Adipose tissue (tissue), 3 donors: ENCODE data around the gene REX1BD. TPM values are rescaled to one million over a fixed set of nuclear protein-coding genes. Genes with fewer than 3 reads are reported as not detected.
A peak's percentile ranks its signal among the peaks of the same experiment; 100 is the strongest.
"Not testable (repeated sequence)": the region's sequence is repeated elsewhere in the genome, so short reads cannot be mapped to it uniquely, and the experiment has no call there.

ENCODE experiments used
- H3K27ac ChIP-seq: one replicate; pipeline ENCODE4 v1.5.1; 2013; ENCODE audit warnings: low read depth, low read length
- WGBS, 3 donors: extraction: QIAGEN DNeasy Blood & Tissue Kit; methylation state at CpG; one replicate each; pipeline ENCODE4 v1.1.7; 2013; 5-methylcytosine and 5-hydroxymethylcytosine counted together
- polyA plus RNA-seq, 3 donors: library from polyadenylated mRNA; stranded (reverse); fragments of 200-250 nt; gene quantifications; one replicate each; pipeline ENCODE4 v1.2.3, GENCODE V29; 2013
- donor health status: healthy with polysubstance abuse.
- donor health status: Bipolar disorder and iron deficiency.
- donor health status: healthy.

The REX1BD gene
- 100 to 1,000 TPM in 1 of 3 donors, 10 to 100 TPM in 2; 70.9 to 101 (median 76.0) TPM for polyA plus RNA-seq

DNA sequence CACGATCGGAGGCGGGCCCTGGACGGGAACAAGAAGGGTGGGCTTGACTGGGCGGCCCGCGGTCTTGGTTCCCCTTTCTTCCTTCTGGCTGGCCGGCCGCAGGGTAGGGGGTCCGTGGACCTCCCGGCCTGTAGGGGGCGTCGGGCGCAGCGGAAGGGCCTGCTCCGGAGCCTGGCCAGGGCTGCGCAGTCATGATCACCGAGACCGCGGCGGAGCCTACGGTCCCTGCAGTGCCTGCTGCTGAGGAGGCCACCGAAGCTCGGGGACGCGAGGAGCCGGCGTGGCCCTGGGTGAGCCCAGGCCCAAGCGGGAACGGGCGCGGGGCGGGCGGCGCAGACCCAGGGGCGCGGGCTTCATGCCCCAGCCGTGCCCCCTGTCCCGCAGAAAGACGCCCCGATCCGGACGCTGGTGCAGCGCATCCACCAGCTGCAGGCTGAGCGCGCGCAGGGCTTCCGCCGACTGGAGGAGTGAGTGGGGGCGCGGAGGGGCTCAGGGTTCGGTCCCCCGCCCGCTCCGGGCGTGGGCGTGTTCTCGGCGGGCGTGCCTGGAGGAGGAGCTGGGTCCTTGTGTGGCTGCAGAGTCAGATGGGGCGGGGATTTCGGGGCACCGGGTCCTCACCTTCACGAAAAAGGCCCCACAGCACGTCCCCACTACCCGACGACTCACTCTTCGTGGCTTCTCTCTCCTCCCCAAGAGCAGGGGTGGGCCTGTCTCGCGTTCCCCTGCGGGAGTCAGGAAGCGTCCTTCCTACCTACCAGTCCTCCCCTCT is at the start of gene REX1BD:
Gene REX1BD, plus strand, starts transcription at position 188 of the 769 bp plus-strand sequence. Its CDS starts 4 bp downstream, at position 192.
- H3K27ac ChIP-seq: peak within 1 kb of the TSS; percentile 52
- 0 to 1% (median 0%) methylated on average over 54 to 72 of the region's 72 CpGs for whole genome bisulfite sequencing, 3 donors

DNA sequence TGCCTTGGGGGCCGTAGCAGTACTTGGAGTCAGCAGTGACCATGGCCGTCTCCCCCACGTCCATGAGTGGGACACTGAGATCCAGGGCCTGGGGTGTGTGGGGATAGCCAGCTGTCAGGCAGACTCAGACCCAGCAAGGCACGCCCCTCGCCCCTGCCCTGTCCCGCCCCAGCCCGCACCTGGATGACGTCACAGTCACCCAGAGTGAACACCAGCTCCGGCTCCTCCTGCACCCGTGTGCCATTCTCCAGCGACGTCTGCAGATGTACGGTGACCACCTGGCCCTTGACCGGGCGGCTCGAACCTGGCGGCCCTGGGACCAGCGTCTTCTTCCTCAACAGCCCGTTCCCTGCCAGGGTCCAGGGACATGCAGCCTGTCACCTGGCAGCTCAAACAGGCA is 49.2 kb upstream of the REX1BD start:
- H3K27ac ChIP-seq: no peak overlapping the region
- WGBS, 3 donors: 96 to 98% (median 97%) methylated on average over 19 of the region's 19 CpGs

DNA sequence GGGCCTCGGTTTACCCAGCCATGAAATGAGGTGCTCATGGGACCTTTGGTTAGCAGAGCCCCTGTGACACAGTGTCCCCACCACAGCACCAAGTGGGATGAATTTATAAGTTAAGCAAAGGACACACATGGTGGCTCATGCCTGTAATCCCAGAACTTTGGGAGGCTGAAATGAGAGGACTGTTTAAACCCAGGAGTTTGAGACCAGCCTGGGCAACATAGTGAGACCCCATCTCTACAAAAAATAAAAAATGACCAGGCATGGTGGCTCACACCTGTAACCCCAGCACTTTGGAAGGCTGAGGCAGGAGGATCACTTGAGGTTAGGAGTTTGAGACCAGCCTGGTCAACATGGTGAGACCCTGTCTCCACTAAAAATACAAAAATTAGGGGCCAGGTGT is 48.4 kb upstream of the REX1BD start:
- not testable (repeated sequence) for H3K27ac ChIP-seq
- WGBS, 3 donors: 91 to 100% (median 94%) methylated on average over 1 of the region's 1 CpG

DNA sequence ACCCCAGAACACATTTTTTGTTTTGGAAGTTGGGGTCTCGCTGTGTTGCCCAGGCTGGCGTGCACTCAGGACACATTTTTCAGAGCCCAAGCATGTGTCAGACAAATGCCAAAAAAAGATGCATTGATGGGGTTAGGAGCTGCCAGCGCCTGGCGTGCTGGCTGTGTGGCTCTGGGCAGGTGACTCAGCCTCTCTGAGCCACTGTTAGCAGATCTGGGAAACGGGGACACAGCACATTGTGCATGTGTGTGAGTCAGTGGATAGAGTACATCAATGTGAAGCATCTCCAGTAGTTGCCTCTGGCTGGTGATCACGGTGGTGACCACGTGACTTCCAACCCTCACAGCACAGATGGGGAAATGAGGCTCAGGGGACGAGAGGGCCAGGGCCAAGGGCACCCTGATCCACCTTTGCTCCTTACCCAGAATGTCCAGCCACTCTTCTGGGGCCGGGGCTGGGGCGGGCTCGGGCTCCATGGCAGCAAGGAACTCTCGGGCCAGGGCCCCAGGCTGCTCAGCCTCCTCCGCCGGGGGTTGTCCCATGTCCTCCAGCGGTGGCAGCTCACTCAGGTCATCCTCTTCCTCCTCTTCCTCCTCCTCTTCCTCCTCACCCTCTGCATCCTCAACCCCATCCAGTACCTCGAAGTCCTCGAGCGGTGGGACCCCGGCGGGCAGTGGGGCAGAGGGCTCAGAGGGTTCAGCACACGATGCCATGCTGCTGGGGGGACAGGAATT is 47.2 kb upstream of the REX1BD start:
- 84 to 88% (median 86%) methylated on average over 21 of the region's 21 CpGs for WGBS, 3 donors
- no peak overlapping the region for H3K27ac ChIP-seq

DNA sequence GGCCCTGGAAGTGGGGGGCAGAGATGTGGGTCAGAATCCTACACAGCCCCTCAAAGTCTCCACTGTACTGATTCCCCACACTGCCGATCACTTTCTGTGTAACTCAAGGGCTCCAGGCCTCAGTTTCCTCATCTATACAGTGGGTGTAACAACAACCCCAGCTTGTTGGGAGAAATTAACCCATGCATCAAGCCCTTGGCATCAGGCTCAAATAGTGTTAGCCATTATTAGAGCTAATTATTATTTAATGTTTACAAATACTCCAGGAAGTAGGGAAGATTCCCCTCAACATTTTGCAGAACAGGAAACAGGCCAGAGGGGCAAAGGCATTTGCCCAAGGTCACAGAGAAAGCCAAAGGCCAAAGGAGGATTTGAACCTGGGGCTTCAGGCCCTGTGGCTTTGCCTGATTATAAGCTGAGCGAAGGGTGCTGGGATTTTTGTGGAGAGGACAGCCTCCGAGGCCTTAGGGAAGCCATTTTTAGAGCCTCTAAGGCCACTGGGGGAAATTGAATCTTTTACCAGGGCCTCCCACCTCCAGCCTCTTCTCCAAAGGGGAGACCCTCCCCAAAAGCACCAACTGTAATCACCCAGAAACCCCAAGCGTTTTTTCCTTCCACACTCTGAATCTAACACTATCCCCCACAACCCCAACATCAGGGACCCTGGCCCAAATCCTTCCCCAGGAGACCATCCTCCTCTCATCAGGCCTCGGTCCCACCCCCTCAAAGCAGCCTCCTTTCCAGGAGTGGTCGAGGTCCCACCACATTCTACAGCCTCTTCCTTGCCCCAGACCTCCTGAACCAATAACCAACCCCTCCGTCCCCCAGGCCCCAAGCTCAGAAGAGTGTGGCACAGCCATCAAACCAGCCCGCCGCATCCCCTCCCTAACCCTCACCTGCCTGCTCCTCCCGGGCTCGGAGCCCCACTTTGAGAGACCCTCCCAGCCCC is 46.3 kb upstream of the REX1BD start:
- peak overlapping the region; percentile 58 for H3K27ac ChIP-seq
- WGBS, 3 donors: 19 to 25% (median 19%) methylated on average over 11 of the region's 11 CpGs

DNA sequence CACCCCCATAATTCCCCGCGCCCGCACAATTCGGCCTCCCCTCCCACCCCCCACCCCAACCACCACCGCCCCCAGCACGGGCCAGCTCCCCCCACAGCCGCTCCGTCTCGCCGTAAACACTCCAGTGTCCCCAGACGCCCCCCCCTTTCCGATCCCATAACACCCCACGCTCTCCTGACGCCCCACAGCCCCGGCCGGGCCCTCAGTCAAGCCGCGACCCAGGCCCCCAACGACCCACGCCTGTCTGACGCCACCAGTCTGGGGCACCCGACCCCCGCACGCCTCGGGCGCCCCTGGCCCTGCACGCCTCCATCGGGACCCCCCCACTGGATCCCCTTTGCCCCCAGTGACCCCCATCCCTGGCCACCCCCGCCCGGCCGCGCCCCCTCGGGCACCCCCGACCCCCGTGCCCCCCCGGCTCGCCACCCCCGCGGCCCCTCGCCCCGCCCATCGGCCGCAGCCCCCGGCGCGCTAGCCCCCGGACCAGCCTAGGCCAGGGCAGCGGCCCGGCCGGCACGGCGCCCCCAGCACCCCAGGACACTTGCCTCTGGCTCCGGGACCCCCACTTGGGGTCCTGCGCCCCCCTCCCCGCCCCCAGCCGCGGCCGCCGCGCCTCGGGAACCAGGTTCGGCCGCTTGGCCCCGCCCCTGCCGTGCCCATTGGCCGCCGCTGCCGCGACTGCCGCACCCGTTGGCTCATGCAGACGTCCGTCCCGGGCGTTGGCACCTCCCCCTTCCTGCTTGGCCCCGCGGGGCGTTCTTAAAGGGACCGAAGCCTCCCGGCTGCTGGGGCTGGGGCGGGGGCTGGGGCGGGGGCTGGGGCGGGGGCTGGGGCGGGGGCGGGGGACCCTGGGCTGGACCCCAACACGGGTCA is 45.4 kb upstream of the REX1BD start, which contains the start of gene FKBP8:
Gene FKBP8, minus strand, starts transcription at position 633 of the 873 bp plus-strand sequence. CDS start 1,603 bp downstream, outside the sequence.
- WGBS, 3 donors: 1 to 2% (median 1%) methylated on average over 39 to 80 of the region's 86 CpGs
- H3K27ac ChIP-seq: no peak within 1 kb of the TSS

DNA sequence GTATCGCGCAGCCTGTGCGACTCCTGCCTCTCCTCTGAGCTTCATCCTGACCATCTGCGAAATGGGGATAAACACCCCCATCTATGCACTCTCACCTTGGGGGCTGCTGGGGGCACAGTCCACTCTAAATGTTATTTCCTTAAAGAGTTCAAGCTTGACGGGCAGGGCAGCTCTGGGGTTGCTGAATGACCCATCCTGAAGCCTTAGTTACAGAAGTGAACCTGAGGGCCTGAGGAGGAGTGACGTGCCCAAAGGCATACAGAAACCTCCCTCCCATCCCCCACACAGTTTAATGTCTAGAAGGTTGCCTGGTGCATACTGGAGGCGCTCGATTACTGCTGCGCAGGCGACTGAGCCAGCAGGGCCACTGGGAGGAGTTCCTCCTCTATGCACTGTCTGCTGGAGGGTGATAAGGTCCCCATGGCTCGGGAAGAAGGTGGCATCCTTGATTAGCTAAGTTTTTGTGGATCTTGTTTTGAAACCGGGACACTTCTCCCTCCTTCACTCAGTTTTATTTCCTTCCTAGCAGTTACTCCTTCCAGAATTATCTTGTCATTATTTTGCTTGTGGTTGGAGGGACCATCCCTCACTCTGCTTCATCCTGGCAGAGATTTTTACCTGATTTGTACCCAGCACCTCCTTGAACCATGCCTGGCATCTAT is 44.7 kb upstream of the REX1BD start:
- WGBS, 3 donors: 7 to 9% (median 7%) methylated on average over 12 of the region's 12 CpGs
- H3K27ac ChIP-seq: no peak overlapping the region

DNA sequence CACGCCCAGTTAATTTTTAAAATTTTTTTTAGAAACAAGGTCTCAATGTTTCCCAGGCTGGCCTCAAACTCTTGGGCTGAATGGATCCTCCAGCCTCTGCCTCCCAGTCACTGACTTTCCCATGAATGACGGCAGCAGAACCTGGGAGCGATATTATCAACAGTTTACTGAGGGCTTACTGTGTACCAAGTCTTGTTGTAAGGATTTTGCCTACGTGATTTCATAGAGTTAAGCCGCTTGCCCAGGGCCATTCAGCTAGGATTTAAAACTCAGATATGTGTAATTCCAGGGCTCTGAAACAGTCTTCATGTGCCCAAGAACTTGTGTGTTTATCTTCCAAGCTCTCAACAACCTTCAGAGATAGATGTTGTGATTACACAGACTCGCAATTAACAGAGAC is 37.0 kb upstream of the REX1BD start:
- no peak overlapping the region for H3K27ac ChIP-seq
- WGBS, 3 donors: 45 to 77% (median 70%) methylated on average over 6 of the region's 6 CpGs

DNA sequence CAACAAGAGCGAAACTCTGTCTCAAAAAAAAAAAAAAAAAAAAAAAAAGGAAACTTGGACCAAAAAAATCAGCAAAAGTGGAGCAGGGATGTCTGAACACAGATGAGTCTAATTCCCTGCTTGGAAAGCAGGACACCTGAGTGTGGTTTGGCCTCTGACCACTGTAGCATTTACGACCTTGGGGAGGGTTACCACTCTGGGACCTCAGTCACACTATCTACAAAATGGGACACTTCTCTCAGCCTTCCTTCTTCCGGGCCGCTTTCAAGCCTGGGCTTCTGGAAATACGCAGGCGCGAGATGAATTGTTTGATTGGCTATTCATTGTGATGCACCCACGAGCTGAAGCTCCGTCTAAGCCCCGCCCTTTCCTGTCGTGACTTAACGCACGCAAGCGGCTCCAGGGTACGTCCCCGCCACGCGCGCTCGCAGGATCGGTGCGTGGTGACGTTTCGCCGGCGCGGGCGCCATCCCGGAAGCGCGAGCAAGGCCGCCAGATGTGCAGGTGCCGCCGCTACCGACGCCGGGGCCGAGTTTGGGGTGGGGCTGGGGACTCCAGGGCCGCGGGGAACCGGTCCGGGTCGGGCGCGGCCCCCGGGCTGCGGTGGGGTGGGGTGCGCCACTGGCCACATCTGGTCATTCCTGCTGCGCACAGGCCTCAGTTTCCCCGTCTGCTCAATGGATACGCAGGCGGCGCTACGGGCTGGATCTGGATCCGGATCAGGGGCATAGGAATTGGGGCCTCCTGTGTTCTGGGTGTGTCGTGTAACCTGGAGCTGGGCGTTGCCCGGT is 31.0 kb upstream of the REX1BD start, which contains the start of gene KXD1:
Gene KXD1, plus strand, starts transcription at position 460 of the 791 bp plus-strand sequence. CDS start 4,187 bp downstream, outside the sequence.
- 1 to 2% (median 1%) methylated on average over 58 of the region's 58 CpGs for WGBS, 3 donors
- peak within 1 kb of the TSS; percentile 31 for H3K27ac ChIP-seq

DNA sequence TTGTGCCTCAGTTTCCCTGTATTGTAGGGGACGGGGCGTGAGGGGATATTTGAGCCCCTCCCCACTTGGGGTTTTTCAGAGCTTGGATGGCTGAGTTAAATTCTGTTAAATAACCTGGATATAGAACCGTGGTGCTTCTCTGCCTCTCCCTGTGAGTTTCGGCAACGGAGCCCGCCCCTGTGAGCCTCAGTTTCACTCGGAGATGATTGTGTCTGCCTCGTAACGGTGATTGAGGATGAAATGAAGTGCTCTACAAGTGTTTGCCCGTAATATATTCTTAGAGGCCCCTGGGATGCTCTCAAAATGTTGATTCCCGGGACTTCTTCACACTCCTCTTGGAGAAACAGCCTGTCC is 30.4 kb upstream of the REX1BD start:
- peak overlapping the region; percentile 31 for H3K27ac ChIP-seq
- 4 to 9% (median 5%) methylated on average over 11 of the region's 11 CpGs for WGBS, 3 donors

DNA sequence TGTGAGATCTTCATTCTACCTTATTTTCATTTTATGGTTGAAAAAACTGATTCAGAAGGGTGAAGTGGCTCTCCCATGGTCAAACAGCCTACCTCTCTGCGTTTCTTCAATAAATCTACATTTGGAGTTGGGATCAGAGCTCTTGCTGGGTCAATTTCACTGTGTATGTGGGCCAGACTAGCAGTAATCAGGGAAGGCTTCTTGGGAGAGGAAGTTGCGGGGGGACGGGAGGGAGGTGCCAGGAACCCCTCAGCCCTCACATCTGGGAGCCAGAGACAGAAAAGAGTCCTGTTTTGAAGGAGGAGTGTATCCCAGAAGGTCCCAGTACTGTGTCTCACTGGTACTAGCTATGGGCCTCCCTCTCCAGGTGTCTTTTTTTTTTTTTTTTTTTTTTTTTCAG is 30.0 kb upstream of the REX1BD start:
- no peak overlapping the region for H3K27ac ChIP-seq
- WGBS, 3 donors: 38 to 44% (median 42%) methylated on average over 3 of the region's 3 CpGs

DNA sequence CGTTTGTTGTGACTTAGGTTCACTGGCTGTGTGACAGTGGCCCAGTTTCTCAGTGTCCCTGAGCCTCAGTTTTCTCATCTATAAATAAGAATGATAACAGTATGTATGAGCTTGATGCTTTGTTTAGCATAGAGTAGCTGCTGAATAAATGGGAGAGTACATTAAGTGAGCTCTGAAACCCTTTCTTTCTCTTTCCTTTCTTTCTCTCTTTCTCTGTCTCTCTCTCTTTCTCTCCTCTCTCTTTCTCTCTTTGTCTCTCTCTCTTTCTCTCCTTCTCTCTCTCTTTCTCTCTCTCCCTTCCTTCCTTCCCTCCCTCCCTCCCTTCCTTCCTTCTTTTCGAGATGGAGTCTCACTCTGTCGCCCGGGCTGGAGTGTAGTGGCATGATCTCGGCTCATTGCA is 28.9 kb upstream of the REX1BD start:
- 44 to 60% (median 52%) methylated on average over 5 of the region's 5 CpGs for WGBS, 3 donors
- H3K27ac ChIP-seq: no peak overlapping the region

DNA sequence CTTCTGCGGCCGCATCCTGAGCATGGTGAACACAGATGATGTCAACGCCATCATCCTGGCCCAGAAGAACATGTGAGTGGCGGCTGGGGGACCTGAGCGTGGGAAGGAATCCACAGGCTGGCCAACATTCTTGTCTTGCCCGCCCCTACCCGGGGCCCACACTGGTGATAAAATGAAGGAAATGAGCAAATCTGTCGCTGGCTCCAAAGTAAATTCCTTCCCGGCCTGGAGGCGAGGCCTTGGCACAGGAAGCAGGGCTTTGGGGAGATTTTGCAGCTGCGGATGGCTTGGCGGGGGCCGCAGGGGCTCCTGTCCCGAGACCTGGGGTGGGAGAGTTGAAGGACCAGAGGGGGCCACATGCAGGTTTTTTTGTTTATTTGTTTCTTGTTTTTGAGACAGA is 26.5 kb upstream of the REX1BD start:
- H3K27ac ChIP-seq: no peak overlapping the region
- 63 to 78% (median 72%) methylated on average over 14 of the region's 14 CpGs for WGBS, 3 donors

DNA sequence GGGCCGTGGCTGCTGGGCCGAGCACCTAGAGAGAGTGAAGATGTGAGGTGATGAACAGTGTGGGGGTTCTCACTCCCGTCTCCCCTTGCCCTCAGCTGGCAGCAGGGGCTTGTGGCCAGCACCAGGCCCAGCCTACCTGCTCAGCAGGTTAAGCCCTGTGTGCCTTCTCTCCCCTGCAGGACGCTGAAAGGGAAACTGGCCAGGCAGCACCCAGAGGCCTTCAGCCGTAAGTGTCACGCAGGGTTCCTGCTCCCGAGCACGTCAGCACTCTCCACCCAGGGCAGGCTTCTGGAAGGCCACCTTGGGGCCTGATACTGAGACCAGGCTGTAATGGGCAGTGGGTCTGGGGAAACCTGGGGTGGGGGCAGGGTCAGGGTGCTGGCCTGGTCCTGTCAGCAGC is 21.6 kb upstream of the REX1BD start:
- WGBS, 3 donors: 93 to 96% (median 95%) methylated on average over 8 of the region's 8 CpGs
- H3K27ac ChIP-seq: no peak overlapping the region

DNA sequence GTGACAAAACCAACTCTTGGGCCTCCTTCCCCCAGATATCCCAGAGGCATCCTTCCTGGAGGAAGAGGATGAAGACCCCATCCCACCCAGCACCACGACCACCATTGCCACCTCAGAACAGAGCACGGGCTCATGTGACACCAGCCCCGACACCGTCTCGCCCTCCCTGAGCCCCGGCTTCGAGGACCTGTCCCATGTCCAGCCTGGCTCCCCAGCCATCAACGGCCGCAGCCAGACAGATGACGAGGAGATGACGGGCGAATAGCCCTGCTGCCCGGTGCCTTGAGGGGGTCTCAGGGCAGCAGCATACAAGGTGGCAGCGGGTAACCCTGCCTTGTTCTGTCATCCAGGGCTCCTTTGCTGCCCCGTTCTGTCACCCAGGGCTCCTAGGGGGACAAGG is 20.2 kb upstream of the REX1BD start:
- no peak overlapping the region for H3K27ac ChIP-seq
- 91 to 93% (median 93%) methylated on average over 15 of the region's 15 CpGs for WGBS, 3 donors

DNA sequence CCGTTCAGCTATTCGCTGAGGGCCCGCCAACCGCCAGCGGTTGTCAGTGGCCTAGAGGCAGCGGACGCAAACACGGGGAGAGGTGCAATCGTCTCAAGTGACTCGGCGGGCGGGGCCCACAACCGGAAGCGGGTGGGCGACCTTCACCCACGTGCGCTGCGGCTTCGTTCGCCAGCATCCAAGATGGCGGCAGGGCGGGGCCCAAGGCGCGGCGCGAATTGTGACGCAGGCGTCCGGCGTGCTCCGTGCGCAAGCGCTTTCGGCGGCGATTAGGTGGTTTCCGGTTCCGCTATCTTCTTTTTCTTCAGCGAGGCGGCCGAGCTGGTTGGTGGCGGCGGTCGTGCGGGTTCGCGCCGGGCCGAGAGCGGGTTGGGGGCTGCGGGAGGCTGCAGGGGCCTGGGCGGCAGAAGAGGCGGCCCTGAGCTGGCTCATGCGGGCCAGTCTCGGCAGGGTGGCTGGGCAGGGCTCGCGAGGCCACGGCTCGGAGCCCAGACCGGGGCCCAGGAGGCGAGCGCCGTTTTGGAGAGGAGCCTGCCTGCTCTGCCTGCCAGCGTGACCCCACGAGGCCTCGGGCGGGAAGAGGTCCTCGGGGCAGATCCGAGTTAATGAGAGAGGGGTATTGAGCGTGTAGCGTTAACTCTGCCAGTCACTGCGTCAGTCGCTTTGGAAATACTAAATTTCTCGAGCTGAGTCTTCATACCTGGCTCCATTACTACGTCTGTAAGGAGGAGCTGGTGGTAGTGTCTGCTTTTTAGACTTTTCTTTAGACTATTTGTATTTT is 16.8 kb upstream of the REX1BD start, which contains the start of gene UBA52:
Gene UBA52, plus strand, starts transcription at position 294 of the 781 bp plus-strand sequence. CDS start 1,444 bp downstream, outside the sequence.
- 0 to 1% (median 0%) methylated on average over 75 of the region's 75 CpGs for WGBS, 3 donors
- peak within 1 kb of the TSS; percentile 97 for H3K27ac ChIP-seq
